GM23338 (cell line): Measurements from ENCODE around the gene PID1. TPM values are rescaled to one million over a fixed set of nuclear protein-coding genes. Genes with fewer than 3 reads are reported as not detected.

Experiments
- ATAC-seq: fragments of 200-7000 bp; cut with Tn5 transposase; 3 replicates; pipeline ENCODE4 v1.9.1; 2020
- DNase-seq: peaks from one replicate; pipeline ENCODE4 v3.0.0-alpha.2; 2015; ENCODE audit warnings: low spot score
- H2AFZ ChIP-seq: fragments of 200-600 bp; sonication (generic); 2 replicates; pipeline ENCODE4 v1.8.0; 2016; ENCODE audit warnings: antibody characterized with exemption, mild to moderate bottlenecking, moderate library complexity
- H3F3A ChIP-seq: fragments of 200-600 bp; sonication (generic); replicated peaks from 2 replicates; pipeline ENCODE4 v1.8.0; 2017; ENCODE audit warnings: antibody characterized with exemption, mixed run types, low read depth
- H3K27ac ChIP-seq: fragments of 200-600 bp; sonication (generic); 2 replicates; pipeline ENCODE4 v1.6.1; 2016; ENCODE audit warnings: low read depth
- H3K27me3 ChIP-seq: fragments of 200-600 bp; sonication (generic); 2 replicates; pipeline ENCODE4 v1.8.0; 2016; ENCODE audit warnings: mild to moderate bottlenecking, mixed run types, moderate library complexity; ENCODE audit not compliant: insufficient read depth
- H3K36me3 ChIP-seq: fragments of 200-600 bp; sonication (generic); 2 replicates; pipeline ENCODE4 v1.8.0; 2016; ENCODE audit warnings: mild to moderate bottlenecking; ENCODE audit not compliant: insufficient read depth
- H3K4me1 ChIP-seq: fragments of 200-600 bp; sonication (generic); 2 replicates; pipeline ENCODE4 v1.8.0; 2016; ENCODE audit warnings: mild to moderate bottlenecking, moderate library complexity; ENCODE audit not compliant: insufficient read depth
- H3K4me2 ChIP-seq: fragments of 200-600 bp; sonication (generic); 2 replicates; pipeline ENCODE4 v1.7.1; 2017; ENCODE audit warnings: mixed run types
- H3K4me3 ChIP-seq: fragments of 200-600 bp; sonication (generic); 2 replicates; pipeline ENCODE4 v1.6.1; 2016; ENCODE audit warnings: mixed run types
- H3K79me2 ChIP-seq: fragments of 200-600 bp; sonication (generic); replicated peaks from 2 replicates; pipeline ENCODE4 v1.8.0; 2017; ENCODE audit warnings: mild to moderate bottlenecking; ENCODE audit not compliant: insufficient read depth
- H3K9me2 ChIP-seq: fragments of 200-600 bp; sonication (generic); 2 replicates; pipeline ENCODE4 v1.8.0; 2017; ENCODE audit not compliant: insufficient read depth
- H4K20me1 ChIP-seq: fragments of 200-600 bp; sonication (generic); replicated peaks from 2 replicates; pipeline ENCODE4 v1.8.0; 2017; ENCODE audit warnings: mild to moderate bottlenecking; ENCODE audit not compliant: insufficient read depth
- H3K27ac Mint-ChIP-seq: 2 replicates; pipeline ENCODE4 v1.8.0; 2020; ENCODE audit warnings: inconsistent platforms, mild to moderate bottlenecking, moderate library complexity, mixed read lengths
- H3K27me3 Mint-ChIP-seq: 3 replicates; pipeline ENCODE4 v1.8.0; 2022; ENCODE audit warnings: low read depth, mild to moderate bottlenecking, moderate library complexity, mixed read lengths, inconsistent platforms; ENCODE audit not compliant: insufficient read depth, poor library complexity
- H3K36me3 Mint-ChIP-seq: 3 replicates; pipeline ENCODE4 v1.8.0; 2021; ENCODE audit warnings: low read depth, mild to moderate bottlenecking, inconsistent platforms, moderate library complexity, mixed read lengths
- H3K4me1 Mint-ChIP-seq: 3 replicates; pipeline ENCODE4 v1.8.0; 2020; ENCODE audit warnings: mild to moderate bottlenecking, inconsistent platforms, mixed read lengths
- H3K4me3 Mint-ChIP-seq: 3 replicates; pipeline ENCODE4 v1.8.0; 2021; ENCODE audit warnings: moderate library complexity, mild to moderate bottlenecking, inconsistent platforms, mixed read lengths
- H3K9me3 Mint-ChIP-seq: 3 replicates; pipeline ENCODE4 v1.8.0; 2020; ENCODE audit warnings: moderate library complexity, mild to moderate bottlenecking, inconsistent platforms, mixed read lengths
- CREB1 ChIP-seq: fragments of 250-450 bp; sonication (Bioruptor Pico); IDR thresholded peaks from 2 replicates; pipeline ENCODE4 v1.5.0; 2020; ENCODE audit warnings: low read depth, mild to moderate bottlenecking, moderate library complexity
- CTCF ChIP-seq, 2 experiments: fragments of 200-600 bp in 1 of 2; sonication (generic) in 1 of 2; conservative IDR thresholded peaks; 2 replicates each; pipeline versions ENCODE4 v1.5.1 to v1.6.1; 2016 to 2017; ENCODE audit warnings: antibody characterized with exemption in 2 of 2, low read depth in 2 of 2, mild to moderate bottlenecking in 2 of 2, moderate library complexity in 1 of 2
- ETS1 ChIP-seq: IDR thresholded peaks from 2 replicates; pipeline ENCODE4 v1.6.1; 2016; ENCODE audit warnings: antibody characterized with exemption
- EZH2 ChIP-seq: fragments of 200-600 bp; sonication (generic); IDR thresholded peaks from one replicate; pipeline ENCODE4 v1.8.0; 2017; ENCODE audit warnings: antibody characterized with exemption, mild to moderate bottlenecking, low read depth; ENCODE audit not compliant: unreplicated experiment
- EZH2phosphoT487 ChIP-seq: fragments of 200-600 bp; sonication (generic); IDR thresholded peaks from one replicate; pipeline ENCODE4 v1.8.1; 2018; ENCODE audit warnings: antibody characterized with exemption; ENCODE audit not compliant: unreplicated experiment
- JUNB ChIP-seq: IDR thresholded peaks from one replicate; pipeline ENCODE4 v1.6.1; 2016; ENCODE audit warnings: antibody characterized with exemption; ENCODE audit not compliant: unreplicated experiment
- NANOG ChIP-seq: IDR thresholded peaks from 2 replicates; pipeline ENCODE4 v1.6.1; 2016; ENCODE audit warnings: antibody characterized with exemption, borderline replicate concordance
- POLR2AphosphoS5 ChIP-seq: IDR thresholded peaks from 2 replicates; pipeline ENCODE4 v1.6.1; 2016; ENCODE audit warnings: antibody characterized with exemption, low read depth
- REST ChIP-seq: IDR thresholded peaks from one replicate; pipeline ENCODE4 v1.6.1; 2018; ENCODE audit warnings: antibody characterized with exemption; ENCODE audit not compliant: unreplicated experiment
- STAT1 ChIP-seq: IDR thresholded peaks from one replicate; pipeline ENCODE4 v1.6.1; 2016; ENCODE audit warnings: antibody characterized with exemption; ENCODE audit not compliant: unreplicated experiment
- ZNF114 ChIP-seq: fragments of 250-450 bp; sonication (Bioruptor Pico); IDR thresholded peaks from 2 replicates; pipeline ENCODE4 v1.5.0; 2020; ENCODE audit warnings: mild to moderate bottlenecking, moderate library complexity
- ZNF331 ChIP-seq: fragments of 250-450 bp; sonication (Bioruptor Pico); IDR thresholded peaks from 2 replicates; pipeline ENCODE4 v1.5.0; 2020; ENCODE audit warnings: low read depth, mild to moderate bottlenecking, moderate library complexity
- ZNF462 ChIP-seq: fragments of 250-450 bp; sonication (Bioruptor Pico); IDR thresholded peaks from 2 replicates; pipeline ENCODE4 v1.5.0; 2020; ENCODE audit warnings: mild to moderate bottlenecking, moderate library complexity
- polyA plus RNA-seq: library from polyadenylated mRNA; unstranded; fragments of >200 nt; fragmentation: Nextera tagmentation; extraction: Ambion mirVana; gene quantifications from 2 replicates; pipeline ENCODE4 v1.2.1, GENCODE V29; 2016
- total RNA-seq: library from RNA; depleted of rRNA; stranded (reverse); fragments of >200 nt; shearing (Covaris generic); gene quantifications from 2 replicates; pipeline ENCODE4 v1.2.3, GENCODE V29; 2014

Gene PID1
- total and polyA plus RNA-seq, 2 experiments from 2014 or later = 1.7 to 2.4 TPM

- H3K27ac Mint-ChIP-seq = no peak overlapping the region; the same call in 1 of the 2 replicates
- no peaks in the 10 kb centered on the region for H3K27me3 Mint-ChIP-seq
Measured at GRCh38 chr2:229163893-229164292, 107.2 kb downstream of the PID1 start.

More at GRCh38 chr2:229163893-229164292, 107.2 kb downstream of the PID1 start:
- no peak overlapping the region for H3K4me3 Mint-ChIP-seq
- H3K79me2 ChIP-seq = no peaks in the 10 kb centered on the region
- no peaks in the 10 kb centered on the region for H3F3A ChIP-seq
- no peaks in the 10 kb centered on the region for H3K4me1 ChIP-seq
- no peaks in the 10 kb centered on the region; the same call in 2 of the 3 replicates for H3K9me3 Mint-ChIP-seq
- no peak overlapping the region for H3K27ac ChIP-seq
- H3K4me1 Mint-ChIP-seq = peaks cover 12% of the 10 kb centered on the region; the same call in 2 of the 3 replicates
- no peak overlapping the region for H3K4me3 ChIP-seq
- ATAC-seq (no peak), DNase-seq (no peak)
- no peak overlapping the region for H2AFZ ChIP-seq
- H3K27me3 ChIP-seq = no peaks in the 10 kb centered on the region
- TF ChIP-seq EZH2 (no peak), ETS1 (no peak), CTCF (conservative IDR thresholded peaks at IDR 0.05; ENCODE audit: low read depth in 2 of 2) (no peak), EZH2phosphoT487 (no peak), ZNF331 (CRISPR knock-in tag) (no peak), ZNF462 (CRISPR knock-in tag) (no peak), ZNF114 (no peak), REST (no peak), JUNB (no peak), POLR2AphosphoS5 (no peak), STAT1 (no peak), CREB1 (CRISPR knock-in tag) (no peak), NANOG (no peak)
- H3K4me2 ChIP-seq = no peak overlapping the region
- H3K36me3 Mint-ChIP-seq = no peaks in the 10 kb centered on the region
- no peaks in the 10 kb centered on the region for H3K36me3 ChIP-seq
- H3K9me2 ChIP-seq = 0 out of 2 replicates have a peak, but pooled peaks cover 4% of the 10 kb centered on the region
- no peaks in the 10 kb centered on the region for H4K20me1 ChIP-seq
